Measurements from ENCODE around the gene PPA1.
"Not testable (repeated sequence)": the region's sequence is repeated elsewhere in the genome, so short reads cannot be mapped to it uniquely, and the experiment has no call there.

Gene PPA1

GRCh38 chr10:70206762-70207161 lies 26.5 kb downstream of the PPA1 start:
- DNase-seq, result no peak

DNA sequence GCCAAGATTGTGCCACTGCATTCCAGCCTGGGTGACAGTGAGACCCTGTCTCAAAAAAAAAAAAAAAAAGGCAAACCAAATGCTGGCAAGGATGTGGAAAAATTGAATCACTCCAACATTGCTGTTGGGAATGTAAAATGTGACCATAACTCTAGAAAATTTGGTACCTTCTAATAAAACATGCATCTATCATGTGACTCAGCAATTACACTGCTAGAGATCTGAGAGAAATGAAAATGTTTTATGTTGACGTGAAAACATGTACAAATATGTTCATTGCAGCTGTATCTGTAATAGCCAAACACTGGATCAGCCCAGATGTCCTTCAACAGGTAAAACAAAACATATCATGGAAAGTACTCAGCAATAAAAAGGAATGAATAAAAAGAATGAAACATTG lies 32.1 kb downstream of the PPA1 start:
- DNase-seq, result no peak

DNA sequence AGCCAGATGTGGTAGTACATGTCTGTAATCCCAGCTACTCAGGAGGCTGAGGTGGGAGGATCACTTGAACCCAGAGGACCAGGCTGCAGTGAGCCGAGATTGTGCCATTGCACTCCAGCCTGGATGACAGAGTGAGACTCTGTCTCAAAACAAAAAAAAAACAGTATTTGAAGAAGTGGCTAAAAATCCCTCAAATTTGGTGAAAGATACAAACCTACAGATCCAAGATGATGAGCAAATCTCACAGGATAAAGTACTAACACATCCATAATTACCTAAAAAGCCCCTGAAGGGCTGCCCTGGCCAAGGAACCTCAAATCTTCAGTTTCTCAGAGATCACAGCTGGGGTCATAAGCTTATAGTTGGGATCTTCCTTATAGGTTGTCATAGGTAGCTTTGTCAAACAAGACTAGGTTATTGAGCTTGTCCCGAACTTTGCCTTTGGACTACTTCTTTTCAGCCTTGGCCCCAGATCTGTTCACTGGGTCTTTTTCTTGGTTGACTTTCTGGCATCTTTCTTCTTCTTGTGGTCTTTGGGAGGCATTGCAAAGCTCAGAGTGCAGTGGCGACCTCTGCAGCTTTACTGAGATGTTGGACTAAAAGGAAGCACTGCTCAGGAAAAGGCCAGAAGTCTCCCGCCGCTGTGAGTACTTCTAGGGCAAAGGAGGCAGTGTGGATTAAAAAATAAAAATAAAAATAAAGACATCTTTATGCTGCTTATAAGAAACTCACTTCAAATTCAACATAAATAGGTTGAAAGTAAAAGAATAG lies 34.3 kb downstream of the PPA1 start:
- DNase-seq, result no peak

DNA sequence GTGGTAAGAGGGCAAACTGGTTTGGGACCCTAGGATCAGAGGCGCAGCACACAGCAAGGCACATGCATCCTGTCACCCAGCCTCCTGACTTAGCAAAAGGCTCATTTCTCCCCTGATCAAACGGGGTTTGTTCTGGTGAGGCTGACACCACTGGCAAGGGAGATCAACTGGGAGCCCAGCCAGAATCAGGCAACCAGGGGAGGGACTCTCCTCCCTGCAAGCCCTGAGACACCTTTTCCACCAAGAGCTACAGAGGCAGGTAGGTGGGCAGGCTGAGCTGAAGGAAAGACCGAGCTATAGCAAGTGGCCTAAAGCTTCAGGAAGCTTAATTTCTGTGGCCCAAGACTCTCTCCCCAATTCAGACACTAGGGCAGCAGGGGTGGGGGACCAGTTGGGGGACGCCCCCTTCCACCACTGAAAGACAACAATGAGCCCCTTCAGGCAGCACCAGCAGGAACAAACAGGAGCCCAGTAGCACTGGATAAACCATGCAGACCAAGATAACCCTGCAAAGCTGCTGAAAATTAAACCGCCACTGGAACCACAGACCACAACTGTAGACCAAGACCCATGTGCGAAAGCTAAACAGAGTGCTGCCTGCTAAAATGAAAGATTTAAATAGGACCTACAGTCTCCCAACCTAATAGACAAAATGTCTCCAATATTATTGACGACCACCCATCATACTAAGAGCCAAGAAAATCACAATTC lies 35.8 kb downstream of the PPA1 start:
- no peak for DNase-seq

GRCh38 chr10:70193391-70193844 lies 39.8 kb downstream of the PPA1 start:
- DNase-seq, result no peak

- no peak for DNase-seq
Measured at GRCh38 chr10:70192326-70192968, 40.8 kb downstream of the PPA1 start.

GRCh38 chr10:70191972-70192305 lies 41.3 kb downstream of the PPA1 start:
- no peak for DNase-seq

DNA sequence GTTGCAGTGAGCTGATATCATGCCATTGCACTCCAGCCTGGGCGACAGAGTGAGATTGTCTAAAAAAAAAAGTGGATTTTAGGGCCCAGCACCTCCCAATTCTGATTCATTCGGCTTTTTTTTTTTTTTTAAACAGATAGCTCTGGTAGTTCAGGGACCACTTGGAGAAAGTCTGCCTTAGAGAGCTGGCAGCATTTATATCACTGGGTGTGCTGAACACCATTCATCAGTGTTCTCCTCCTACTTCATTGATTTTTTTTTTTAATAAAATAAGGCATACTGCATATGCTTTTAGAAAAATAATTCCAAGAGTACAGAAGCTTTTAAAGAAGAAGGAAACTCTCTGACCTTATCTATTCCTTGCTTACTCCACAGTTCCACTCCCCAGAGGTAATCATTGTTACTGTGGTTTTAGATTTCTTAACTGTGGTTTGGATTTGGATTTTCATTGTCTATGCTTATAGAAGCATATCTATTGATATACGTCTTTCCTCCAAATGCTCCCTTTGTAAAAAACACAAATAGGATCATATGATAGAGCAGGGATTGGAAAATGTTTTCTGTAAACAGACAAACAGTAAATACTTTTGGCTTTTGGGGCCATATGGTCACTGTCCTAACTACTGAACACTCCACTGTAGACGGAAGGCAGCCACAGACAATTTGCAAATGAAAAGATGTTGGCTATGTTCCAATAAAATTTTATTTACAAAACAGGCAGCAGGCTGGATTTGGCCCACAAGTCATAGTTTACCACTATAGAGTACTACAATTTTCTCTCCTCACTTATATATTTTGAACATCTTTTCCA lies 41.9 kb downstream of the PPA1 start:
- DNase-seq, result no peak

DNA sequence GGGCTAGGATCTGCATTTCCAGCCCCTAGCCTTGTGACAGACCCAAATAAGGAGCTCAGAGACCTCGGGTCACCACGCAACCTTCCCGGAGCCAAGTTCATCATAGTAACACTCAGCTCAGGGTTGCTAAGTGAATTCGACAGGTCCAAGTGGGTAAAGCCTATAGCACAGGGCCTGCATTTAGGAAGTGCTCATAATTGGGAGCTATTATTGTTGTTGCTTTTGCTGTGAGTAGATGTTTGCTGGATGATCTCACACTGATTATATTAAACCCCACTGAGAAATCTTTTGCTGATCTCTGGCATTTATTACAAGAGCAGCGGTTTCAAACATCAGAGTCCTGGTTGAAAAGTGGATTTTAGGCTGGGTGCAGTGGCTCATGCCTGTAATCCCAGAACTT lies 42.6 kb downstream of the PPA1 start:
- no peak for DNase-seq

GRCh38 chr10:70190102-70190501 lies 43.1 kb downstream of the PPA1 start:
- no peak for DNase-seq

DNA sequence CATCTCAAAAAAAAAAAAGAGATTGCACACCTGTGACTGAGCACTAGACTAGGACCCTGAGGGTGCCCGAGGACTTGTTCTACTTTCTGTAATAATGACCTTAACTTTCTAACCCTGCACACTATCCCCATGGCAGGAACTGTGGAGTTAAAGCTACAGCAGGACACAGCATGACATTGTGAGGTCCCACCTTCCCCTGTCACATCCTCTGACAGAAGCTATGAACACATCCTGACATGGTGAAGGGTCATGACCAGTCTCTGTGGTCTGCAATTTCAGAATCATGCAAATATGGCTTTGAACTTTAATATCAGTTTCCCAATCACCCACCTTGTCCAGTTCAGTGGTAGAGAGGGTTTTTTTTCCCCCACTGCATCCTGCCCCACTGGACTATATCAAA lies 44.5 kb downstream of the PPA1 start:
- DNase-seq, result no peak

DNA sequence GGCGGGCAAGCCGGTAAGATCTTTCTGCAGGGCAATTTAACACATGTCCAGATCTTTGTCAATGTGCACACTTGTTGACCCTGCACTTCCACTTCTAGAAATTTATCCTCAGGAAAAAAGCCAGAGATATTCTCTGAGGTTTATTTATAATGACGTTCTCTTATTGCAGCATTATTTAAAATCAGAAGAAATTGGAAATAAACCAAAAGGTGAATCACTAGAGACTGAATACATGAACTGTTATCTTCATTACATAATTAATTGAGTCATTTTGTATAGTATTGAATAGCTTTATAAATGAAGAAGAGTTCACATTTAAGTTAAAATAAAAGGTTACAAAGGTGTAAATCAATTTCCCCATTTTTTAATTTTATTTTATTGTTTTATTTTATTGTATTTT lies 46.7 kb downstream of the PPA1 start:
- DNase-seq, result no peak

GRCh38 chr10:70186090-70186489 lies 47.1 kb downstream of the PPA1 start:
- DNase-seq, result no peak

- DNase-seq, result no peak
Measured at GRCh38 chr10:70183304-70183703, 49.9 kb downstream of the PPA1 start.

- not testable (repeated sequence) for DNase-seq
Measured at GRCh38 chr10:70179209-70179608, 54.0 kb downstream of the PPA1 start.

- no peak for DNase-seq
Measured at GRCh38 chr10:70178139-70178725, 55.0 kb downstream of the PPA1 start.

GRCh38 chr10:70176441-70176840 lies 56.8 kb downstream of the PPA1 start:
- DNase-seq, result no peak

GRCh38 chr10:70175516-70175915 lies 57.7 kb downstream of the PPA1 start:
- no peak for DNase-seq

DNA sequence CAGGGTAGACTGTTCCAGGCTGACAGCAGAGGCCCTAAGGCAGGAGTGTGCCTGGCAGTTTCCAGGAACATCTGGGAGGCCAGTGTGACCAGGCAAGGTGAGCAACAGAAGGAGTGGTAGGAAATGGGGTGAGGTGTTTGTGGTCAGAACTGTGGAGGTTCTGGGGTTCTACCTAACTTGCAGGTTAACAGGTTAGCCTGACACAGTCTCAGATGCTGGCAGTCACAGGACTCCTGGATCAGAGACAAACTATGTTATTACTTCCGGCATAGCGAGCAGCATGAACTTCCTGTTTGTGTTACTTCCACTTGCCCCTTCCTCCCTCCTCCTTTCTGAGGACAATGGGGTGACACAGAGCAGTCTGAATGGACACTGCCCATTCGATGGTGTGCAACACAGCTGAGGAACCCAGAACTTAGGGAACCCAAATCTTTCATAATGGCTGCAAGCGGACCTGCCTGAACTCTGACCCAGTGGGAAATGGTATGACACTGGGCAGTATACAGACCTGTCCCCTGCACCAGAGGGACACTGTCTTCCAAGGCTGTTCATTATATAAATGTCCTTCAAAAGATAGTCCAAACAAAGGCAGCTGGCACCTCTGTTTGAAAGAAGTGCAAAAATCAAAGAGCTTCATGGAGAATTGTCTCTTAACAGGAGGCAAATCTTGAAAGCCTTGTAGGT lies 59.0 kb downstream of the PPA1 start:
- DNase-seq, result no peak

GRCh38 chr10:70169649-70170364 lies 63.4 kb downstream of the PPA1 start:
- no peak for DNase-seq

DNA sequence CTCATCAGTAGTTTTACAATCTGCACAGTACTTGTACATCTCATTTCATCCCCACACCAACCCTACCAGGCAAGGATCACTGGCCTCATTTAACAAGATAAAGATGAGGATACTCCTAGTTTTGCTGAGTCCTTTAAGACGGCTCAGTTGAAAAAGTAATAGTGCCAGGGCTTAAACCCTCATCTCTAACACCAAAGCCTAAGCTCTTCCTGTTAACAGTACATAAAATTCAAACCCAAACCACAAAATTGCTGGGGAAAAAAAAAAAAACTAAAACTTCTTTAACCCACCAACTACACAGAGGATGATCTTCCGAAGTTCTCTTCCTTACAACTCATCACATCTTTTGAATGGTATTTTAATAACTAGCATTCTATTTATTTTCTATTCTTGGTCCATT lies 64.2 kb downstream of the PPA1 start:
- no peak for DNase-seq

- DNase-seq, result no peak
Measured at GRCh38 chr10:70167246-70167645, 66.0 kb downstream of the PPA1 start.

Measured in bone marrow (tissue), 2 donors.